Measurements from ENCODE around the gene FCRL1. TPM values are rescaled to one million over a fixed set of nuclear protein-coding genes. Genes with fewer than 3 reads are reported as not detected.

The FCRL1 gene
- total RNA-seq, 2 donors from 2014 or later: not detected

- H3K4me3 ChIP-seq (ENCODE audit: low read length): no peak overlapping the region
- H3K27me3 ChIP-seq (ENCODE audit: control insufficient read depth, insufficient read depth, low read length, poor library complexity, severe bottlenecking): no peaks in the 10 kb centered on the region
- WGBS, 2 experiments (ENCODE audit: insufficient coverage in 1 of 2, insufficient read length in 1 of 2): 63 to 68% methylated on average over 1 of the region's 1 CpG
- H3K4me3 Mint-ChIP-seq: no peak overlapping the region
- H3K9me3 Mint-ChIP-seq: no peaks in the 10 kb centered on the region
- H3K27ac Mint-ChIP-seq: no peak overlapping the region
- DNase-seq: peak; percentile 79
- H3K4me1 ChIP-seq (ENCODE audit: control insufficient read depth, insufficient read depth, low read length): no peaks in the 10 kb centered on the region
- no peaks in the 10 kb centered on the region for H3K36me3 ChIP-seq (ENCODE audit: control insufficient read depth, insufficient read depth, low read length)
- H3K9me3 ChIP-seq (ENCODE audit: control insufficient read depth, low read length): no peaks in the 10 kb centered on the region
- no peaks in the 10 kb centered on the region for H3K27me3 Mint-ChIP-seq (ENCODE audit: insufficient read depth)
- peak; percentile 80 for TF ChIP-seq CTCF (conservative IDR thresholded peaks at IDR 0.05)
- no peak overlapping the region for H3K9ac ChIP-seq (ENCODE audit: extremely low read depth, low read length, poor library complexity, severe bottlenecking)
- H3K4me1 Mint-ChIP-seq: peaks cover 4% of the 10 kb centered on the region
- H3K36me3 Mint-ChIP-seq (ENCODE audit: low read depth): no peaks in the 10 kb centered on the region
- H3K27ac ChIP-seq (ENCODE audit: low read depth, low read length): no peak overlapping the region
Measured at GRCh38 chr1:157773493-157774350, 46.2 kb downstream of the FCRL1 start.

- H3K4me3 Mint-ChIP-seq: no peak overlapping the region
- no peaks in the 10 kb centered on the region for H3K4me1 ChIP-seq (ENCODE audit: control insufficient read depth, insufficient read depth, low read length)
- H3K27me3 Mint-ChIP-seq (ENCODE audit: insufficient read depth): no peaks in the 10 kb centered on the region
- no peaks in the 10 kb centered on the region for H3K36me3 ChIP-seq (ENCODE audit: control insufficient read depth, insufficient read depth, low read length)
- no peaks in the 10 kb centered on the region for H3K9me3 Mint-ChIP-seq
- no peak overlapping the region for H3K4me3 ChIP-seq (ENCODE audit: low read length)
- peaks cover 4% of the 10 kb centered on the region for H3K4me1 Mint-ChIP-seq
- WGBS, 2 experiments (ENCODE audit: insufficient coverage in 1 of 2, insufficient read length in 1 of 2): 89% methylated on average over 8 of the region's 8 CpGs; no CpG with 5 or more reads in 1 of the 2 experiments
- no peak overlapping the region for H3K27ac Mint-ChIP-seq
- H3K9me3 ChIP-seq (ENCODE audit: control insufficient read depth, low read length): no peaks in the 10 kb centered on the region
- H3K27ac ChIP-seq (ENCODE audit: low read depth, low read length): no peak overlapping the region
- DNase-seq: no peak
- H3K27me3 ChIP-seq (ENCODE audit: control insufficient read depth, insufficient read depth, low read length, poor library complexity, severe bottlenecking): no peaks in the 10 kb centered on the region
- TF ChIP-seq CTCF (conservative IDR thresholded peaks at IDR 0.05): no peak
- H3K36me3 Mint-ChIP-seq (ENCODE audit: low read depth): no peaks in the 10 kb centered on the region
- H3K9ac ChIP-seq (ENCODE audit: extremely low read depth, low read length, poor library complexity, severe bottlenecking): no peak overlapping the region
Measured at GRCh38 chr1:157771661-157772425, 48.1 kb downstream of the FCRL1 start.

- H3K36me3 ChIP-seq (ENCODE audit: control insufficient read depth, insufficient read depth, low read length): no peaks in the 10 kb centered on the region
- Mint-ChIP-seq H3K9me3 (no peaks in the 10 kb centered on the region), H3K27ac (no peak overlapping the region), H3K36me3 (ENCODE audit: low read depth) (no peaks in the 10 kb centered on the region), H3K4me3 (no peak overlapping the region), H3K27me3 (ENCODE audit: insufficient read depth) (peaks cover 2% of the 10 kb centered on the region), H3K4me1 (peaks cover 4% of the 10 kb centered on the region)
- H3K9me3 ChIP-seq (ENCODE audit: control insufficient read depth, low read length): no peaks in the 10 kb centered on the region
- no peak overlapping the region for H3K27ac ChIP-seq (ENCODE audit: low read depth, low read length)
- H3K4me3 ChIP-seq (ENCODE audit: low read length): no peak overlapping the region
- H3K9ac ChIP-seq (ENCODE audit: extremely low read depth, low read length, poor library complexity, severe bottlenecking): no peak overlapping the region
- WGBS, 2 experiments (ENCODE audit: insufficient coverage in 1 of 2, insufficient read length in 1 of 2): 59 to 71% methylated on average over 9 of the region's 9 CpGs
- peak; percentile 73 for DNase-seq
- TF ChIP-seq CTCF (conservative IDR thresholded peaks at IDR 0.05): peak; percentile 77
- no peaks in the 10 kb centered on the region for H3K27me3 ChIP-seq (ENCODE audit: control insufficient read depth, insufficient read depth, low read length, poor library complexity, severe bottlenecking)
- H3K4me1 ChIP-seq (ENCODE audit: control insufficient read depth, insufficient read depth, low read length): no peaks in the 10 kb centered on the region
Measured at GRCh38 chr1:157770442-157771043, 49.4 kb downstream of the FCRL1 start.

Measured in endodermal cell (in vitro differentiated cells).